Smooth muscle cell of the brain vasculature (primary cell): ENCODE measurements around the gene CMSS1.

ENCODE experiments used
- DNase-seq: peaks from one replicate; pipeline ENCODE4 v3.0.0-alpha.2; 2012; ENCODE audit warnings: low read depth, low spot score

Gene CMSS1

GRCh38 chr3:99901200-99901926 lies 83.7 kb downstream of the CMSS1 start:
- DNase-seq: no peak

GRCh38 chr3:99902091-99902490 lies 84.4 kb downstream of the CMSS1 start:
- DNase-seq: no peak

- DNase-seq: no peak
Observed at GRCh38 chr3:99903869-99904268, 86.2 kb downstream of the CMSS1 start.

- DNase-seq: no peak
Observed at GRCh38 chr3:99907959-99908544, 90.4 kb downstream of the CMSS1 start.

GRCh38 chr3:99909714-99910495 lies 92.2 kb downstream of the CMSS1 start:
- DNase-seq: no peak

- DNase-seq: no peak
Observed at GRCh38 chr3:99910752-99911290, 93.2 kb downstream of the CMSS1 start.

GRCh38 chr3:99911433-99911832 lies 93.8 kb downstream of the CMSS1 start:
- DNase-seq: no peak

- no peak for DNase-seq
Observed at GRCh38 chr3:99915906-99916432, 98.3 kb downstream of the CMSS1 start.

GRCh38 chr3:99918715-99919114 lies 101.1 kb downstream of the CMSS1 start:
- DNase-seq: no peak

- no peak for DNase-seq
Observed at GRCh38 chr3:99919694-99920093, 102.0 kb downstream of the CMSS1 start.

- DNase-seq: no peak
Observed at GRCh38 chr3:99920481-99921376, 103.1 kb downstream of the CMSS1 start.

- DNase-seq: no peak
Observed at GRCh38 chr3:99921377-99921695, 103.7 kb downstream of the CMSS1 start.

- no peak for DNase-seq
Observed at GRCh38 chr3:99921986-99922385, 104.3 kb downstream of the CMSS1 start.

GRCh38 chr3:99923873-99924272 lies 106.2 kb downstream of the CMSS1 start:
- DNase-seq: no peak

- DNase-seq: no peak
Observed at GRCh38 chr3:99925584-99926230, 108.0 kb downstream of the CMSS1 start.

- no peak for DNase-seq
Observed at GRCh38 chr3:99927671-99928457, 110.2 kb downstream of the CMSS1 start.

GRCh38 chr3:99928771-99929744 lies 111.4 kb downstream of the CMSS1 start:
- DNase-seq: no peak

- DNase-seq: no peak
Observed at GRCh38 chr3:99929745-99930139, 112.1 kb downstream of the CMSS1 start.

- DNase-seq: no peak
Observed at GRCh38 chr3:99931059-99931458, 113.4 kb downstream of the CMSS1 start.
